GM23338 (cell line): ENCODE results near the gene JAM3. TPM values are rescaled to one million over a fixed set of nuclear protein-coding genes. Genes with fewer than 3 reads are reported as not detected.

Source experiments
- ATAC-seq: fragments of 200-7000 bp; cut with Tn5 transposase; 3 replicates; pipeline ENCODE4 v1.9.1; 2020
- DNase-seq: peaks from one replicate; pipeline ENCODE4 v3.0.0-alpha.2; 2015; ENCODE audit warnings: low spot score
- H2AFZ ChIP-seq: fragments of 200-600 bp; sonication (generic); 2 replicates; pipeline ENCODE4 v1.8.0; 2016; ENCODE audit warnings: antibody characterized with exemption, mild to moderate bottlenecking, moderate library complexity
- H3F3A ChIP-seq: fragments of 200-600 bp; sonication (generic); replicated peaks from 2 replicates; pipeline ENCODE4 v1.8.0; 2017; ENCODE audit warnings: antibody characterized with exemption, mixed run types, low read depth
- H3K27ac ChIP-seq: fragments of 200-600 bp; sonication (generic); 2 replicates; pipeline ENCODE4 v1.6.1; 2016; ENCODE audit warnings: low read depth
- H3K27me3 ChIP-seq: fragments of 200-600 bp; sonication (generic); 2 replicates; pipeline ENCODE4 v1.8.0; 2016; ENCODE audit warnings: mild to moderate bottlenecking, mixed run types, moderate library complexity; ENCODE audit not compliant: insufficient read depth
- H3K36me3 ChIP-seq: fragments of 200-600 bp; sonication (generic); 2 replicates; pipeline ENCODE4 v1.8.0; 2016; ENCODE audit warnings: mild to moderate bottlenecking; ENCODE audit not compliant: insufficient read depth
- H3K4me1 ChIP-seq: fragments of 200-600 bp; sonication (generic); 2 replicates; pipeline ENCODE4 v1.8.0; 2016; ENCODE audit warnings: mild to moderate bottlenecking, moderate library complexity; ENCODE audit not compliant: insufficient read depth
- H3K4me2 ChIP-seq: fragments of 200-600 bp; sonication (generic); 2 replicates; pipeline ENCODE4 v1.7.1; 2017; ENCODE audit warnings: mixed run types
- H3K4me3 ChIP-seq: fragments of 200-600 bp; sonication (generic); 2 replicates; pipeline ENCODE4 v1.6.1; 2016; ENCODE audit warnings: mixed run types
- H3K79me2 ChIP-seq: fragments of 200-600 bp; sonication (generic); replicated peaks from 2 replicates; pipeline ENCODE4 v1.8.0; 2017; ENCODE audit warnings: mild to moderate bottlenecking; ENCODE audit not compliant: insufficient read depth
- H3K9me2 ChIP-seq: fragments of 200-600 bp; sonication (generic); 2 replicates; pipeline ENCODE4 v1.8.0; 2017; ENCODE audit not compliant: insufficient read depth
- H4K20me1 ChIP-seq: fragments of 200-600 bp; sonication (generic); replicated peaks from 2 replicates; pipeline ENCODE4 v1.8.0; 2017; ENCODE audit warnings: mild to moderate bottlenecking; ENCODE audit not compliant: insufficient read depth
- H3K27ac Mint-ChIP-seq: 2 replicates; pipeline ENCODE4 v1.8.0; 2020; ENCODE audit warnings: inconsistent platforms, mild to moderate bottlenecking, moderate library complexity, mixed read lengths
- H3K27me3 Mint-ChIP-seq: 3 replicates; pipeline ENCODE4 v1.8.0; 2022; ENCODE audit warnings: low read depth, mild to moderate bottlenecking, moderate library complexity, mixed read lengths, inconsistent platforms; ENCODE audit not compliant: insufficient read depth, poor library complexity
- H3K36me3 Mint-ChIP-seq: 3 replicates; pipeline ENCODE4 v1.8.0; 2021; ENCODE audit warnings: low read depth, mild to moderate bottlenecking, inconsistent platforms, moderate library complexity, mixed read lengths
- H3K4me1 Mint-ChIP-seq: 3 replicates; pipeline ENCODE4 v1.8.0; 2020; ENCODE audit warnings: mild to moderate bottlenecking, inconsistent platforms, mixed read lengths
- H3K4me3 Mint-ChIP-seq: 3 replicates; pipeline ENCODE4 v1.8.0; 2021; ENCODE audit warnings: moderate library complexity, mild to moderate bottlenecking, inconsistent platforms, mixed read lengths
- H3K9me3 Mint-ChIP-seq: 3 replicates; pipeline ENCODE4 v1.8.0; 2020; ENCODE audit warnings: moderate library complexity, mild to moderate bottlenecking, inconsistent platforms, mixed read lengths
- CREB1 ChIP-seq: fragments of 250-450 bp; sonication (Bioruptor Pico); IDR thresholded peaks from 2 replicates; pipeline ENCODE4 v1.5.0; 2020; ENCODE audit warnings: low read depth, mild to moderate bottlenecking, moderate library complexity
- ETS1 ChIP-seq: IDR thresholded peaks from 2 replicates; pipeline ENCODE4 v1.6.1; 2016; ENCODE audit warnings: antibody characterized with exemption
- EZH2 ChIP-seq: fragments of 200-600 bp; sonication (generic); IDR thresholded peaks from one replicate; pipeline ENCODE4 v1.8.0; 2017; ENCODE audit warnings: antibody characterized with exemption, mild to moderate bottlenecking, low read depth; ENCODE audit not compliant: unreplicated experiment
- EZH2phosphoT487 ChIP-seq: fragments of 200-600 bp; sonication (generic); IDR thresholded peaks from one replicate; pipeline ENCODE4 v1.8.1; 2018; ENCODE audit warnings: antibody characterized with exemption; ENCODE audit not compliant: unreplicated experiment
- JUNB ChIP-seq: IDR thresholded peaks from one replicate; pipeline ENCODE4 v1.6.1; 2016; ENCODE audit warnings: antibody characterized with exemption; ENCODE audit not compliant: unreplicated experiment
- NANOG ChIP-seq: IDR thresholded peaks from 2 replicates; pipeline ENCODE4 v1.6.1; 2016; ENCODE audit warnings: antibody characterized with exemption, borderline replicate concordance
- POLR2AphosphoS5 ChIP-seq: IDR thresholded peaks from 2 replicates; pipeline ENCODE4 v1.6.1; 2016; ENCODE audit warnings: antibody characterized with exemption, low read depth
- STAT1 ChIP-seq: IDR thresholded peaks from one replicate; pipeline ENCODE4 v1.6.1; 2016; ENCODE audit warnings: antibody characterized with exemption; ENCODE audit not compliant: unreplicated experiment
- ZNF114 ChIP-seq: fragments of 250-450 bp; sonication (Bioruptor Pico); IDR thresholded peaks from 2 replicates; pipeline ENCODE4 v1.5.0; 2020; ENCODE audit warnings: mild to moderate bottlenecking, moderate library complexity
- ZNF331 ChIP-seq: fragments of 250-450 bp; sonication (Bioruptor Pico); IDR thresholded peaks from 2 replicates; pipeline ENCODE4 v1.5.0; 2020; ENCODE audit warnings: low read depth, mild to moderate bottlenecking, moderate library complexity
- polyA plus RNA-seq: library from polyadenylated mRNA; unstranded; fragments of >200 nt; fragmentation: Nextera tagmentation; extraction: Ambion mirVana; gene quantifications from 2 replicates; pipeline ENCODE4 v1.2.1, GENCODE V29; 2016
- total RNA-seq: library from RNA; depleted of rRNA; stranded (reverse); fragments of >200 nt; shearing (Covaris generic); gene quantifications from 2 replicates; pipeline ENCODE4 v1.2.3, GENCODE V29; 2014
- TF ChIP-seq, protein P1 (sequence below), 2 experiments: fragments of 200-600 bp in 1 of 2; sonication (generic) in 1 of 2; conservative IDR thresholded peaks; 2 replicates each; pipeline versions ENCODE4 v1.5.1 to v1.6.1; 2016 to 2017; ENCODE audit warnings: antibody characterized with exemption in 2 of 2, low read depth in 2 of 2, mild to moderate bottlenecking in 2 of 2, moderate library complexity in 1 of 2
- TF ChIP-seq, protein P2 (sequence below): fragments of 250-450 bp; sonication (Bioruptor Pico); IDR thresholded peaks from 2 replicates; pipeline ENCODE4 v1.5.0; 2020; ENCODE audit warnings: mild to moderate bottlenecking, moderate library complexity
- TF ChIP-seq, protein P3 (sequence below): IDR thresholded peaks from one replicate; pipeline ENCODE4 v1.6.1; 2018; ENCODE audit warnings: antibody characterized with exemption; ENCODE audit not compliant: unreplicated experiment

Gene JAM3
- total and polyA plus RNA-seq, 2 experiments from 2014 or later = 14.1 to 41.5 TPM

- no peaks in the 10 kb centered on the region for H3K36me3 Mint-ChIP-seq
- peaks cover 10% of the 10 kb centered on the region; the same call in 1 of the 2 replicates for H3K4me1 ChIP-seq
- no peak for ATAC-seq
Observed at GRCh38 chr11:134063124-134063495, 5.8 kb upstream of the JAM3 start.

More at GRCh38 chr11:134063124-134063495, 5.8 kb upstream of the JAM3 start:
- H3K27me3 ChIP-seq = peaks cover 4% of the 10 kb centered on the region; the same call in 1 of the 2 replicates
- no peaks in the 10 kb centered on the region for H3K9me2 ChIP-seq
- H3F3A ChIP-seq = no peaks in the 10 kb centered on the region
- no peaks in the 10 kb centered on the region for H4K20me1 ChIP-seq
- Mint-ChIP-seq H3K27ac (no peak overlapping the region), H3K4me1 (peaks cover 15% of the 10 kb centered on the region), H3K9me3 (no peaks in the 10 kb centered on the region; the same call in 2 of the 3 replicates), H3K27me3 (peaks cover 1% of the 10 kb centered on the region), H3K4me3 (no peak overlapping the region)
- no peak for TF ChIP-seq CREB1 (CRISPR knock-in tag)
- no peak for TF ChIP-seq EZH2phosphoT487
- TF ChIP-seq, protein P1, sequence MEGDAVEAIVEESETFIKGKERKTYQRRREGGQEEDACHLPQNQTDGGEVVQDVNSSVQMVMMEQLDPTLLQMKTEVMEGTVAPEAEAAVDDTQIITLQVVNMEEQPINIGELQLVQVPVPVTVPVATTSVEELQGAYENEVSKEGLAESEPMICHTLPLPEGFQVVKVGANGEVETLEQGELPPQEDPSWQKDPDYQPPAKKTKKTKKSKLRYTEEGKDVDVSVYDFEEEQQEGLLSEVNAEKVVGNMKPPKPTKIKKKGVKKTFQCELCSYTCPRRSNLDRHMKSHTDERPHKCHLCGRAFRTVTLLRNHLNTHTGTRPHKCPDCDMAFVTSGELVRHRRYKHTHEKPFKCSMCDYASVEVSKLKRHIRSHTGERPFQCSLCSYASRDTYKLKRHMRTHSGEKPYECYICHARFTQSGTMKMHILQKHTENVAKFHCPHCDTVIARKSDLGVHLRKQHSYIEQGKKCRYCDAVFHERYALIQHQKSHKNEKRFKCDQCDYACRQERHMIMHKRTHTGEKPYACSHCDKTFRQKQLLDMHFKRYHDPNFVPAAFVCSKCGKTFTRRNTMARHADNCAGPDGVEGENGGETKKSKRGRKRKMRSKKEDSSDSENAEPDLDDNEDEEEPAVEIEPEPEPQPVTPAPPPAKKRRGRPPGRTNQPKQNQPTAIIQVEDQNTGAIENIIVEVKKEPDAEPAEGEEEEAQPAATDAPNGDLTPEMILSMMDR (conservative IDR thresholded peaks at IDR 0.05; ENCODE audit: low read depth in 2 of 2) = no peak
- TF ChIP-seq, protein P2, sequence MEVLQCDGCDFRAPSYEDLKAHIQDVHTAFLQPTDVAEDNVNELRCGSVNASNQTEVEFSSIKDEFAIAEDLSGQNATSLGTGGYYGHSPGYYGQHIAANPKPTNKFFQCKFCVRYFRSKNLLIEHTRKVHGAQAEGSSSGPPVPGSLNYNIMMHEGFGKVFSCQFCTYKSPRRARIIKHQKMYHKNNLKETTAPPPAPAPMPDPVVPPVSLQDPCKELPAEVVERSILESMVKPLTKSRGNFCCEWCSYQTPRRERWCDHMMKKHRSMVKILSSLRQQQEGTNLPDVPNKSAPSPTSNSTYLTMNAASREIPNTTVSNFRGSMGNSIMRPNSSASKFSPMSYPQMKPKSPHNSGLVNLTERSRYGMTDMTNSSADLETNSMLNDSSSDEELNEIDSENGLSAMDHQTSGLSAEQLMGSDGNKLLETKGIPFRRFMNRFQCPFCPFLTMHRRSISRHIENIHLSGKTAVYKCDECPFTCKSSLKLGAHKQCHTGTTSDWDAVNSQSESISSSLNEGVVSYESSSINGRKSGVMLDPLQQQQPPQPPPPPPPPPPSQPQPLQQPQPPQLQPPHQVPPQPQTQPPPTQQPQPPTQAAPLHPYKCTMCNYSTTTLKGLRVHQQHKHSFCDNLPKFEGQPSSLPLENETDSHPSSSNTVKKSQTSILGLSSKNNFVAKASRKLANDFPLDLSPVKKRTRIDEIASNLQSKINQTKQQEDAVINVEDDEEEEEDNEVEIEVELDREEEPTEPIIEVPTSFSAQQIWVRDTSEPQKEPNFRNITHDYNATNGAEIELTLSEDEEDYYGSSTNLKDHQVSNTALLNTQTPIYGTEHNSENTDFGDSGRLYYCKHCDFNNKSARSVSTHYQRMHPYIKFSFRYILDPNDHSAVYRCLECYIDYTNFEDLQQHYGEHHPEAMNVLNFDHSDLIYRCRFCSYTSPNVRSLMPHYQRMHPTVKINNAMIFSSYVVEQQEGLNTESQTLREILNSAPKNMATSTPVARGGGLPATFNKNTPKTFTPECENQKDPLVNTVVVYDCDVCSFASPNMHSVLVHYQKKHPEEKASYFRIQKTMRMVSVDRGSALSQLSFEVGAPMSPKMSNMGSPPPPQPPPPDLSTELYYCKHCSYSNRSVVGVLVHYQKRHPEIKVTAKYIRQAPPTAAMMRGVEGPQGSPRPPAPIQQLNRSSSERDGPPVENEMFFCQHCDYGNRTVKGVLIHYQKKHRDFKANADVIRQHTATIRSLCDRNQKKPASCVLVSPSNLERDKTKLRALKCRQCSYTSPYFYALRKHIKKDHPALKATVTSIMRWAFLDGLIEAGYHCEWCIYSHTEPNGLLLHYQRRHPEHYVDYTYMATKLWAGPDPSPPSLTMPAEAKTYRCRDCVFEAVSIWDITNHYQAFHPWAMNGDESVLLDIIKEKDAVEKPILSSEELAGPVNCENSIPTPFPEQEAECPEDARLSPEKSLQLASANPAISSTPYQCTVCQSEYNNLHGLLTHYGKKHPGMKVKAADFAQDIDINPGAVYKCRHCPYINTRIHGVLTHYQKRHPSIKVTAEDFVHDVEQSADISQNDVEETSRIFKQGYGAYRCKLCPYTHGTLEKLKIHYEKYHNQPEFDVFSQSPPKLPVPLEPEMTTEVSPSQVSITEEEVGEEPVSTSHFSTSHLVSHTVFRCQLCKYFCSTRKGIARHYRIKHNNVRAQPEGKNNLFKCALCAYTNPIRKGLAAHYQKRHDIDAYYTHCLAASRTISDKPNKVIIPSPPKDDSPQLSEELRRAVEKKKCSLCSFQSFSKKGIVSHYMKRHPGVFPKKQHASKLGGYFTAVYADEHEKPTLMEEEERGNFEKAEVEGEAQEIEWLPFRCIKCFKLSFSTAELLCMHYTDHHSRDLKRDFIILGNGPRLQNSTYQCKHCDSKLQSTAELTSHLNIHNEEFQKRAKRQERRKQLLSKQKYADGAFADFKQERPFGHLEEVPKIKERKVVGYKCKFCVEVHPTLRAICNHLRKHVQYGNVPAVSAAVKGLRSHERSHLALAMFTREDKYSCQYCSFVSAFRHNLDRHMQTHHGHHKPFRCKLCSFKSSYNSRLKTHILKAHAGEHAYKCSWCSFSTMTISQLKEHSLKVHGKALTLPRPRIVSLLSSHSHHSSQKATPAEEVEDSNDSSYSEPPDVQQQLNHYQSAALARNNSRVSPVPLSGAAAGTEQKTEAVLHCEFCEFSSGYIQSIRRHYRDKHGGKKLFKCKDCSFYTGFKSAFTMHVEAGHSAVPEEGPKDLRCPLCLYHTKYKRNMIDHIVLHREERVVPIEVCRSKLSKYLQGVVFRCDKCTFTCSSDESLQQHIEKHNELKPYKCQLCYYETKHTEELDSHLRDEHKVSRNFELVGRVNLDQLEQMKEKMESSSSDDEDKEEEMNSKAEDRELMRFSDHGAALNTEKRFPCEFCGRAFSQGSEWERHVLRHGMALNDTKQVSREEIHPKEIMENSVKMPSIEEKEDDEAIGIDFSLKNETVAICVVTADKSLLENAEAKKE = no peak
- TF ChIP-seq JUNB = no peak
- no peak for TF ChIP-seq NANOG
- no peak for TF ChIP-seq EZH2
- no peak for TF ChIP-seq ZNF331 (CRISPR knock-in tag)
- no peak for TF ChIP-seq POLR2AphosphoS5
- no peak for TF ChIP-seq STAT1
- TF ChIP-seq, protein P3, sequence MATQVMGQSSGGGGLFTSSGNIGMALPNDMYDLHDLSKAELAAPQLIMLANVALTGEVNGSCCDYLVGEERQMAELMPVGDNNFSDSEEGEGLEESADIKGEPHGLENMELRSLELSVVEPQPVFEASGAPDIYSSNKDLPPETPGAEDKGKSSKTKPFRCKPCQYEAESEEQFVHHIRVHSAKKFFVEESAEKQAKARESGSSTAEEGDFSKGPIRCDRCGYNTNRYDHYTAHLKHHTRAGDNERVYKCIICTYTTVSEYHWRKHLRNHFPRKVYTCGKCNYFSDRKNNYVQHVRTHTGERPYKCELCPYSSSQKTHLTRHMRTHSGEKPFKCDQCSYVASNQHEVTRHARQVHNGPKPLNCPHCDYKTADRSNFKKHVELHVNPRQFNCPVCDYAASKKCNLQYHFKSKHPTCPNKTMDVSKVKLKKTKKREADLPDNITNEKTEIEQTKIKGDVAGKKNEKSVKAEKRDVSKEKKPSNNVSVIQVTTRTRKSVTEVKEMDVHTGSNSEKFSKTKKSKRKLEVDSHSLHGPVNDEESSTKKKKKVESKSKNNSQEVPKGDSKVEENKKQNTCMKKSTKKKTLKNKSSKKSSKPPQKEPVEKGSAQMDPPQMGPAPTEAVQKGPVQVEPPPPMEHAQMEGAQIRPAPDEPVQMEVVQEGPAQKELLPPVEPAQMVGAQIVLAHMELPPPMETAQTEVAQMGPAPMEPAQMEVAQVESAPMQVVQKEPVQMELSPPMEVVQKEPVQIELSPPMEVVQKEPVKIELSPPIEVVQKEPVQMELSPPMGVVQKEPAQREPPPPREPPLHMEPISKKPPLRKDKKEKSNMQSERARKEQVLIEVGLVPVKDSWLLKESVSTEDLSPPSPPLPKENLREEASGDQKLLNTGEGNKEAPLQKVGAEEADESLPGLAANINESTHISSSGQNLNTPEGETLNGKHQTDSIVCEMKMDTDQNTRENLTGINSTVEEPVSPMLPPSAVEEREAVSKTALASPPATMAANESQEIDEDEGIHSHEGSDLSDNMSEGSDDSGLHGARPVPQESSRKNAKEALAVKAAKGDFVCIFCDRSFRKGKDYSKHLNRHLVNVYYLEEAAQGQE = no peak
- TF ChIP-seq ETS1 = no peak
- TF ChIP-seq ZNF114 (CRISPR knock-in tag) = no peak
- no peak overlapping the region for H3K4me2 ChIP-seq
- no peaks in the 10 kb centered on the region for H3K36me3 ChIP-seq
- H3K4me3 ChIP-seq = no peak overlapping the region
- H2AFZ ChIP-seq = no peak overlapping the region
- H3K79me2 ChIP-seq = no peaks in the 10 kb centered on the region
- no peak overlapping the region for H3K27ac ChIP-seq
- no peak for DNase-seq
